A549 (cell line): ENCODE results near the gene NUDT9.
A peak's percentile ranks its signal among the peaks of the same experiment; 100 is the strongest.

Source experiments
- NR3C1 ChIP-seq: fragments of >200 bp; sonication (Bioruptor Twin); formaldehyde crosslinking; IDR thresholded peaks from 3 replicates; pipeline ENCODE4 v1.6.1; 2017
- POLR2A ChIP-seq: IDR thresholded peaks from 2 replicates; pipeline ENCODE4 v1.6.1; 2012; ENCODE audit warnings: mild to moderate bottlenecking, low read length
- RFX5 ChIP-seq: fragments of 450-650 bp; IDR thresholded peaks from 2 replicates; pipeline ENCODE4 v1.7.1; 2014; ENCODE audit warnings: antibody characterized with exemption, mild to moderate bottlenecking, moderate library complexity
- TF ChIP-seq, protein P1 (sequence below): fragments of >200 bp; sonication (Bioruptor Twin); formaldehyde crosslinking; IDR thresholded peaks from 3 replicates; pipeline ENCODE4 v1.5.1; 2016
- TF ChIP-seq, protein P2 (sequence below): IDR thresholded peaks from 2 replicates; pipeline ENCODE4 v1.6.1; 2012
- TF ChIP-seq, protein P3 (sequence below): fragments of >200 bp; sonication (Bioruptor Twin); formaldehyde crosslinking; IDR thresholded peaks from 2 replicates; pipeline ENCODE4 v1.6.1; 2016

DNA sequence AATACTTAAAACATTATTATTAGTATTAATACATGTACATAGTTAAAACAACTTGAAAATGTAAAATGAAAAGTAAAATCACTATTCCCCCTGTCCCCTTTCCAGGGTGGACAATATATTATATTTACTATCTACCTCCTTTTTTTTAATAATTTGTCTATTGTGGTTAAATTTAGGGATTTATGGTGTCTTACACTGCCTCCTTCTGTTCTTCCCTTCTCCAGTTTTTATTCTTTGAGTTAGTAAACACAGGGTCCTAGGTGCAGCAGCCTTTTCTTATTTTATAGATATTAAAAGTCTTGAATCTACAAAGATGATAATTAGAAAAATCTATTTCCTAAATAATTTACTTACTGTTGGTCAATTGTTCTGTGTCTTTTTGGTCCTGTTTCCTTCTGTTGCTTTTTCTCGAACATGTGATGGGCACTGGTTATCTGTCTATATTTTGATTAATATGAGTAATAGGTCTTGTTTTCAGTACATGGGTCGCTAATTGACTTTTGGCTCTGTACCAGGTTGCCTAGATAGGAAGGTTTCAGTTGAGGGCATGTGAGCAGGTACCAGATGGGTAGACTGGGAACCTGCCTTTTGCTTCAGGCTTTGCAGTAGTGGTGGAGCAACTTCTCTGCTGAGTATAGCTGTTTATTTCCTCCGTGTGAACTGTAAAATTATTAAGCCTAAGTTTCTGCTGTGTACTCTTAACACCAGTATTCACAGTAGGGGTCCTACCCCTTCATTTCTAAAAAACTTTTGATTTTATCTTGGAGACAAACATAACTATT is 1.1 kb downstream of the NUDT9 start:
- TF ChIP-seq, protein P1, sequence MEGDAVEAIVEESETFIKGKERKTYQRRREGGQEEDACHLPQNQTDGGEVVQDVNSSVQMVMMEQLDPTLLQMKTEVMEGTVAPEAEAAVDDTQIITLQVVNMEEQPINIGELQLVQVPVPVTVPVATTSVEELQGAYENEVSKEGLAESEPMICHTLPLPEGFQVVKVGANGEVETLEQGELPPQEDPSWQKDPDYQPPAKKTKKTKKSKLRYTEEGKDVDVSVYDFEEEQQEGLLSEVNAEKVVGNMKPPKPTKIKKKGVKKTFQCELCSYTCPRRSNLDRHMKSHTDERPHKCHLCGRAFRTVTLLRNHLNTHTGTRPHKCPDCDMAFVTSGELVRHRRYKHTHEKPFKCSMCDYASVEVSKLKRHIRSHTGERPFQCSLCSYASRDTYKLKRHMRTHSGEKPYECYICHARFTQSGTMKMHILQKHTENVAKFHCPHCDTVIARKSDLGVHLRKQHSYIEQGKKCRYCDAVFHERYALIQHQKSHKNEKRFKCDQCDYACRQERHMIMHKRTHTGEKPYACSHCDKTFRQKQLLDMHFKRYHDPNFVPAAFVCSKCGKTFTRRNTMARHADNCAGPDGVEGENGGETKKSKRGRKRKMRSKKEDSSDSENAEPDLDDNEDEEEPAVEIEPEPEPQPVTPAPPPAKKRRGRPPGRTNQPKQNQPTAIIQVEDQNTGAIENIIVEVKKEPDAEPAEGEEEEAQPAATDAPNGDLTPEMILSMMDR, result 0 out of 3 replicates have a peak, but pooled peaks have one; percentile 22
- TF ChIP-seq, protein P2, sequence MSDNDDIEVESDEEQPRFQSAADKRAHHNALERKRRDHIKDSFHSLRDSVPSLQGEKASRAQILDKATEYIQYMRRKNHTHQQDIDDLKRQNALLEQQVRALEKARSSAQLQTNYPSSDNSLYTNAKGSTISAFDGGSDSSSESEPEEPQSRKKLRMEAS, result no peak
- TF ChIP-seq NR3C1 (no peak), POLR2A (no peak), RFX5 (no peak)
- TF ChIP-seq, protein P3, sequence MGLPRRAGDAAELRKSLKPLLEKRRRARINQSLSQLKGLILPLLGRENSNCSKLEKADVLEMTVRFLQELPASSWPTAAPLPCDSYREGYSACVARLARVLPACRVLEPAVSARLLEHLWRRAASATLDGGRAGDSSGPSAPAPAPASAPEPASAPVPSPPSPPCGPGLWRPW, result no peak
